GM19395 (cell line): ENCODE data around the gene SECTM1.
A peak's percentile ranks its signal among the peaks of the same experiment; 100 is the strongest.
"Not testable (repeated sequence)": the region's sequence is repeated elsewhere in the genome, so short reads cannot be mapped to it uniquely, and the experiment has no call there.

Source experiments
- ATAC-seq: cut with Tn5 transposase; IDR thresholded peaks from one replicate; pipeline ENCODE4 v1.9.1; 2021; ENCODE audit warnings: mild to moderate bottlenecking, moderate library complexity; ENCODE audit not compliant: unreplicated experiment

Gene SECTM1

DNA sequence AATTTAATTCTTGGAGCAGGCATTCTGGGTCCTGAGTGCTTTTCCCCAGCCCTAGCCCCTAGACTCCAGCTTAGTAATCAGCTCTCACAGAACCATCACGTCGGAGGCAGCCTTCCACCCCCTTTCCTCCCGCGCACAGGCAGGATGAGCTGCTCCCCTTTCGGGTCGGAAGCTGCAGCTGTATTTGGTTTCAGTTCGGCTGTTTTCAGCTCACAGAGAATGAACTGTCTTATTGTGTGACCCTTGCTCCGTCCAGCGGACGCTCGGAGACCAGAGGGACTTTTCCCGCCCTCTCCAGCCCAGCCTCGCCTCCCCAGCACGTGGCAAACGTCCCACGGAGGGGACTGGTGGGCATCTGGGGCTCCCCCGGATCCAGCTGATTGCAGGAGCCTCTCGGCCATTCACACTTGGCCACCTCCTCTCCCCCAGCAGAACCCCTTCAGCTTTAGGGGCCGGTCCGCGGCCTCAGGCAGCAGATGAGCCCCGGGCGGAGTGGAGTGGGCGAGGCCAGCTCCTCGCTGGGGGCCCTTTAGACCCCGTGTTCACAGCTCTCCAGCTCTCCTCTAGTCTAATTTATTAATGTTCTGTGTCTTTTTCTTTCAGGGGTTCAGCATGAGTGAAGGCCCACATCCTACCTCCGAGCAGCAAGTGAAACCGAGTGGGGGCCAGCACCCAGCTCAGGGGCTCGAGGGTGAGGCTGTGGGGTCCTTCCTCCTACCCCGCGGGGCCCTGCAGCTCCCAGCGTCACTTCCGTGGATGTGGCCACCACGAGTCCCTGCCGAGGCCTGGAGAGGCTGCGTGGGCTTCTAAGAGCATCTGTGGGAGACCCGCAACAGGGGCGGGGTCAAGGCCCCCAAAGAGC, 37.1 kb upstream of the SECTM1 start:
- peak; percentile 57 for ATAC-seq

- no peak for ATAC-seq
Observed at GRCh38 chr17:82369211-82369610, 35.6 kb upstream of the SECTM1 start.

- no peak for ATAC-seq
Observed at GRCh38 chr17:82367724-82368524, 34.4 kb upstream of the SECTM1 start.

- no peak for ATAC-seq
Observed at GRCh38 chr17:82366749-82367148, 33.2 kb upstream of the SECTM1 start.

GRCh38 chr17:82365606-82366295, 32.2 kb upstream of the SECTM1 start:
- ATAC-seq = no peak

GRCh38 chr17:82361885-82362633, 28.5 kb upstream of the SECTM1 start:
- ATAC-seq = no peak

- ATAC-seq = not testable (repeated sequence)
Observed at GRCh38 chr17:82359451-82360074, 26.0 kb upstream of the SECTM1 start.

GRCh38 chr17:82358465-82359350, 25.1 kb upstream of the SECTM1 start, which contains the start of gene TEX19:
TEX19 (plus strand) TSS chr17:82359247; CDS start chr17:82362151, 2,904 bp downstream.
- no peak for ATAC-seq

DNA sequence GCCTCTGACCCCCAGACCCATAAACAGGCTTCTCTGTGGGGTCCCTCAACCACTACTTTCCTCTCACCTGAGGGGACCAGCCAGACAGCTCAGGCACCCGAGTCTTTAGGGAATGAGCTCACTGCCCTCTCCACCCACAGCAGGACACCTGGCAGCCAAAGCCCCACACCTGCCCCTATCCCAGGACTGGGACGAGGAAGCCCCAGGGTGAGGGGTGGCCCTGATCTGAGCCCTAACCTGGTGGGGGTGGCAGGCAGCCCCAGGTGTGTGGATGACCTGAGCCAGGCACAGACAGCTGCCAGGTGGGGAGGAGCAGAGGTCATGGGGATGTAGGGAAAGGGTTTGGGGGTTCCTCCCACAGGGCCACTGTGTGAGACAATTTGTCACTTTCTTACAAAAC, 23.8 kb upstream of the SECTM1 start:
- no peak for ATAC-seq

DNA sequence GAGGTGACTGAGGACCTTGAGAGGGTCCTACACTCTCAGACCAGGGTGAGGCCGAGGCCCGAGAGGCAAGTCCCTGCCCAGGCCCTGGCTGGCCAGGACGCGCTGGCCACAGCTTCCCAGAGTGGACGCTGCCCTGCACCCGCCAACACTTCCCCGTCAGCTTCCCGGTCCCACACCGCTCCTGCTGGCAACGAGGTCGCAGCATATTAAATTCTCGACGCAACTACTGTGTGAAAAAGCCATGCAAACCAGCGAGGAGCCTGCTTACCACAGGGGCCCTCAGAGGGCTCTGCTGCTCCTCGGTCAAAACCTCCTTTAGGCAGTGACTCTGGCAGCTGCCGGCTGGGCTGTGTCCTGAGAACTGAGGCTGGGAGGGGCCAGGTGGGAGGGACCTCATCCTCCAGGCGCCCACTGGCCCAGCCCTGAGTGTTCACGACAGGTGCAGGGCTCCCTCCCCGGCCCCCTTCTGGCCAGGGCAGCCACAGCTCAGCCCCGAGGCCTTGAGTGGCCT, 23.3 kb upstream of the SECTM1 start:
- no peak for ATAC-seq

- ATAC-seq = no peak
Observed at GRCh38 chr17:82355770-82356427, 22.3 kb upstream of the SECTM1 start.

- no peak for ATAC-seq
Observed at GRCh38 chr17:82354804-82355308, 21.3 kb upstream of the SECTM1 start.

- no peak for ATAC-seq
Observed at GRCh38 chr17:82353484-82353883, 19.9 kb upstream of the SECTM1 start.

DNA sequence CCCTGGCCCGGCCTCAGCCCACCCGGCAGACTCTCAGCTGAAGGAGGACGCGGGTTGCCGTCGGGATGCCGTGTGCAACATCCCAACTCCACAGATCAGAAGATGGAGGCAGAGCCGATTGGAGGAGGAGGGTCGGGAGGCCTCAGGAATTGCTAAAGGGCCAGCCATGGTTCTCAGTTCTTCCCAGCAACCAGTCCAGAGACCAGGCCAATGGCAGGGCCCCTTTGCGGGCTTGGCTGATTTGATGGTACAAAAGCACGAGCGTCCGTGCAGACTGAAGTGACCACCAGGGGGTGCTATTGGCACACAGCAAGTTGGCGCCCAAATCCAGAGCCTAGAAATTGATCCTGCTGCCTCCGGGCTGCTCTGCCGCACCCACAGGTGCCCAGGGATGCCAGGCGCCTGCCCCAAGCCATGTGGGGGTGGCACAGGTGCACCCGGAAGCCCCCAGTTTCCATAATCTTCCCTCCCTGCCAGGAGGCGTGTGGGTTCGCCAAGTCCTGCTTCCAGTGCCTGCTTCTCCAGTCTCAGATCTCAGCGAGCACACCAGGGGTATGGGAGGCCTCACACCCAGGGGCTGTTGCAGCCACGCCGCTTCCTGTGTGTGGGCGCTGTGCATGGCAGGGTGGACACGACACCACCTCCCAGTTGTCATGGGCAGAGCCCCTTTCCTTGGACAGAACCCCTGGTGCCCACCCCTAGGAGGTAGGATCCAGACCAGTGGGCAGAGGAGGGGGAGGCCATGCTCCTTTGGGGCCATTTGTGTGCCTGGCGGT, 18.3 kb upstream of the SECTM1 start:
- ATAC-seq = no peak

DNA sequence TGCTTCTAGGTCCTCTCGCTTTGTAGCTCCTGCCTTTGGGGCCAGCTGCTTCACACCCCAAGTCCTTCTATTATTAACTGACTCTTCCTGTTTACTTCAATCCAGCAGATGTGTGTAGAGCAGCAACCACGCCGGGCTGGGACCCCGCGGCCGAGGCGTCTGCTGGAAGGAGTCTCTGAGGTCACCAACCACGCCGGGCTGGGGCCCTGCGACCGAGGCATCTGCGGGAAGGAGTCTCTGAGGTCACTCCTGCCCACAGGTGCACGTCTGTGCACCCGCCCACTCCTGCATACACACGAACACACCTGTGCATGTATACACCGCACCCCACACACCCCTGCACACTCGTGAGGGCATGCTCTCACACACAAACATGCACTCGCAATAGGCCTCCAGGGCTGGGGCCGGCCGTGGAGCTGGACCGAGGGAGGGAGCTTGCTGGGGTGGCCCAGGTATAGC, 17.7 kb upstream of the SECTM1 start:
- peak; percentile 60 for ATAC-seq

DNA sequence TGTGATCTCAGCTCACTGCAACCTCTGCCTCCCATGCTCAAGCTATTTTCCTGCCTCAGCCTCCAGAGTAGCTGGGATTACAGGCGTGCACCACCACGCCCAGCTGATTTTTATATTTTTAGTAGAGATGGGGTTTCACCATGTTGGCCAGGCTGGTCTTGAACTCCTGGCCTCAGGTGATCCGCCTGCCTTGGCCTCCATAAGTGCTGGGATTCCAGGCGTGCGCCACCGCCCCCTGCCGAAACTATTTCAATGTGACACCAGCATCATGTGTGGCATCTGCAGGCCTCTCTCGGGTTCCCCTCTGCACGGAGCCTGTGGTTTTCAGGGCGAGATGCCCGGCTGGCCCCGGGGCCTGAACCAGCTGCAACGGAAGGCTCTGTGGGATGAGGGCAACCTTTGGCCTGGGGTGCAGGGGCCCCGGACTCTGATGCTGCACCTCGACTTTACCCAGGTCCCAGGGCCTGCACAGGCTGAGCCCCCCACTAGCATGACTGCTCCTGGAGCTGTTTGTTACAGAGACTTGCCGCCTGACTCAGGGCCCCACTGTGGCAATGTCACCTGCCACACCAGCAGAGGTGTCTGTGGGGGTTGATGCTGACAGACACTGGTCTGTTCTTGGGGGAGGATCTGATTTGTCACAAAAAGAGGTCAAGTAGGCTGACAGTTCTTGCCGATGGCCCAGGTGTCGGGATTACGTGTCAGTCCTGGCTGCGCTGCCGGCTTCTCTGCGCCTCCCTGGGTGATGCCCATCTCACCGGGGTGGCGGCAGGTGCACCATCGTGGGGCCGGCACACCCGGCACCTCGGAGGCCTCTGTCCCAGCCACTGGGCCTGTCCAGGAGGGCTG, 16.8 kb upstream of the SECTM1 start:
- ATAC-seq = no peak
